Measurements from ENCODE around the gene COPS2.
"Not testable (repeated sequence)": the region's sequence is repeated elsewhere in the genome, so short reads cannot be mapped to it uniquely, and the experiment has no call there.

COPS2 gene

GRCh38 chr15:49075881-49076280, 79.5 kb downstream of the COPS2 start:
- no peak for DNase-seq (ENCODE audit: low spot score in 2 of 2)
- no peaks in the 10 kb centered on the region for H3K4me1 ChIP-seq
- in situ Hi-C loops (cut with MboI; ENCODE audit: low sequenced_read_pairs), result no loop called here

GRCh38 chr15:49074589-49075287, 80.7 kb downstream of the COPS2 start:
- H3K27me3 ChIP-seq (ENCODE audit: low read depth); H3K4me3 ChIP-seq; H3K9me3 ChIP-seq; in situ Hi-C loops (cut with MboI; ENCODE audit: low sequenced_read_pairs); DNase-seq (ENCODE audit: low spot score in 2 of 2); H3K36me3 ChIP-seq (replicated peaks); H3K4me1 ChIP-seq: not testable (repeated sequence)

More at GRCh38 chr15:49075881-49076280, 79.5 kb downstream of the COPS2 start:
- Histone ChIP-seq H3K36me3 (replicated peaks) (no peaks in the 10 kb centered on the region), H3K4me3 (no peak overlapping the region), H3K9me3 (no peaks in the 10 kb centered on the region), H3K27me3 (ENCODE audit: low read depth) (peaks cover 2% of the 10 kb centered on the region)

All from HAP-1 (cell line).